Astrocyte (in vitro differentiated cells and primary cell): ENCODE measurements around the gene TTC34. TPM values are rescaled to one million over a fixed set of nuclear protein-coding genes. Genes with fewer than 3 reads are reported as not detected.

Experiments
- DNase-seq: peaks from one replicate; pipeline ENCODE4 v3.0.0-alpha.2; 2010; ENCODE audit warnings: low read depth
- FAIRE-seq: peaks from 2 replicates; lab custom pipeline; 2011; peaks lifted over from hg19 to GRCh38; lab: Jason Lieb, UNC
- H2AFZ ChIP-seq: 2 replicates; pipeline ENCODE4 v1.6.0; 2012; ENCODE audit warnings: low read depth, low read length, inconsistent platforms
- H3K27ac ChIP-seq: 2 replicates; pipeline ENCODE4 v1.5.1; 2011; ENCODE audit warnings: low read depth, low read length, inconsistent platforms
- H3K27me3 ChIP-seq: 2 replicates; pipeline ENCODE4 v1.6.0; 2011; ENCODE audit warnings: low read length, inconsistent platforms; ENCODE audit not compliant: insufficient read depth
- H3K36me3 ChIP-seq: 2 replicates; pipeline ENCODE4 v1.5.1; 2011; ENCODE audit warnings: low read length, inconsistent platforms; ENCODE audit not compliant: insufficient read depth
- H3K4me1 ChIP-seq: 2 replicates; pipeline ENCODE4 v1.5.1; 2011; ENCODE audit warnings: low read length, inconsistent platforms; ENCODE audit not compliant: insufficient read depth
- H3K4me2 ChIP-seq: 2 replicates; pipeline ENCODE4 v1.6.0; 2012; ENCODE audit warnings: low read length, inconsistent platforms
- H3K4me3 ChIP-seq: 2 replicates; pipeline ENCODE4 v1.5.1; 2011; ENCODE audit warnings: low read depth, mild to moderate bottlenecking, low read length, inconsistent platforms; ENCODE audit not compliant: insufficient read depth
- H3K79me2 ChIP-seq: 2 replicates; pipeline ENCODE4 v1.6.0; 2012; ENCODE audit warnings: mild to moderate bottlenecking, low read length, inconsistent platforms; ENCODE audit not compliant: insufficient read depth
- H3K9ac ChIP-seq: 2 replicates; pipeline ENCODE4 v1.6.0; 2012; ENCODE audit warnings: mild to moderate bottlenecking, low read length, inconsistent platforms
- H3K9me3 ChIP-seq: 2 replicates; pipeline ENCODE4 v1.5.1; 2012; ENCODE audit warnings: low read depth, mild to moderate bottlenecking, low read length, inconsistent platforms; ENCODE audit not compliant: insufficient read depth
- H4K20me1 ChIP-seq: 2 replicates; pipeline ENCODE4 v1.6.0; 2012; ENCODE audit warnings: low read length, inconsistent platforms; ENCODE audit not compliant: insufficient read depth
- H3K27ac Mint-ChIP-seq: one replicate; pipeline ENCODE4 v1.8.0; 2021; ENCODE audit warnings: mild to moderate bottlenecking, mixed read lengths; ENCODE audit not compliant: unreplicated experiment
- H3K27me3 Mint-ChIP-seq: one replicate; pipeline ENCODE4 v1.8.0; 2021; ENCODE audit warnings: low read depth, mixed read lengths; ENCODE audit not compliant: unreplicated experiment
- H3K36me3 Mint-ChIP-seq: one replicate; pipeline ENCODE4 v1.8.0; 2021; ENCODE audit warnings: low read depth, mixed read lengths; ENCODE audit not compliant: unreplicated experiment
- H3K4me1 Mint-ChIP-seq: one replicate; pipeline ENCODE4 v1.8.0; 2021; ENCODE audit warnings: low read depth, mixed read lengths; ENCODE audit not compliant: unreplicated experiment
- H3K4me3 Mint-ChIP-seq: one replicate; pipeline ENCODE4 v1.8.0; 2021; ENCODE audit warnings: mild to moderate bottlenecking, moderate library complexity, mixed read lengths; ENCODE audit not compliant: unreplicated experiment
- H3K9me3 Mint-ChIP-seq: one replicate; pipeline ENCODE4 v1.8.0; 2021; ENCODE audit warnings: mild to moderate bottlenecking, mixed read lengths; ENCODE audit not compliant: unreplicated experiment
- CTCF ChIP-seq: IDR thresholded peaks from 2 replicates; pipeline ENCODE4 v1.5.1; 2011; ENCODE audit warnings: low read depth, mild to moderate bottlenecking, inconsistent platforms, low read length, moderate library complexity; ENCODE audit not compliant: insufficient read depth
- EZH2 ChIP-seq: IDR thresholded peaks from 2 replicates; pipeline ENCODE4 v1.6.1; 2012; ENCODE audit warnings: mild to moderate bottlenecking, low read length, inconsistent platforms; ENCODE audit not compliant: insufficient read depth
- total RNA-seq: library from RNA; stranded (reverse); gene quantifications from 2 replicates; pipeline ENCODE4 v1.2.1, GENCODE V29; 2021

TTC34 gene
- total RNA-seq, 1 donor from 2014 or later = 0.39 TPM

GRCh38 chr1:2812136-2812535 is 10.6 kb upstream of the TTC34 start:
- DNase-seq (no peak), FAIRE-seq (no peak)
- H3K27me3 Mint-ChIP-seq = peaks cover 10% of the 10 kb centered on the region
- H3K27ac Mint-ChIP-seq = no peak overlapping the region
- Histone ChIP-seq H3K4me3 (no peak overlapping the region), H3K27ac (no peak overlapping the region), H3K36me3 (no peaks in the 10 kb centered on the region), H3K27me3 (no peaks in the 10 kb centered on the region), H3K4me2 (no peak overlapping the region), H4K20me1 (no peaks in the 10 kb centered on the region), H3K79me2 (no peaks in the 10 kb centered on the region), H2AFZ (no peak overlapping the region), H3K9me3 (peaks cover 8% of the 10 kb centered on the region), H3K4me1 (no peaks in the 10 kb centered on the region), H3K9ac (no peak overlapping the region)
- TF ChIP-seq CTCF = no peak
- no peak for TF ChIP-seq EZH2
- no peaks in the 10 kb centered on the region for H3K36me3 Mint-ChIP-seq
- no peaks in the 10 kb centered on the region for H3K4me1 Mint-ChIP-seq
- H3K4me3 Mint-ChIP-seq = no peak overlapping the region
- peaks cover 15% of the 10 kb centered on the region for H3K9me3 Mint-ChIP-seq

GRCh38 chr1:2811533-2811918 is 10.0 kb upstream of the TTC34 start:
- no peaks in the 10 kb centered on the region for H3K79me2 ChIP-seq
- H3K9me3 ChIP-seq = peaks cover 8% of the 10 kb centered on the region
- peaks cover 10% of the 10 kb centered on the region for H3K27me3 Mint-ChIP-seq
- no peak overlapping the region for H3K4me3 Mint-ChIP-seq
- TF ChIP-seq EZH2 = no peak
- H3K4me3 ChIP-seq = no peak overlapping the region
- no peak overlapping the region for H3K27ac ChIP-seq
- no peak overlapping the region for H3K27ac Mint-ChIP-seq
- H3K27me3 ChIP-seq = no peaks in the 10 kb centered on the region
- DNase-seq (no peak), FAIRE-seq (no peak)
- no peaks in the 10 kb centered on the region for H3K4me1 ChIP-seq
- no peaks in the 10 kb centered on the region for H3K36me3 Mint-ChIP-seq
- no peaks in the 10 kb centered on the region for H3K36me3 ChIP-seq
- no peak overlapping the region for H3K4me2 ChIP-seq
- no peak overlapping the region for H2AFZ ChIP-seq
- H4K20me1 ChIP-seq = no peaks in the 10 kb centered on the region
- no peaks in the 10 kb centered on the region for H3K4me1 Mint-ChIP-seq
- peaks cover 16% of the 10 kb centered on the region for H3K9me3 Mint-ChIP-seq
- no peak overlapping the region for H3K9ac ChIP-seq

- Mint-ChIP-seq H3K27ac (no peak overlapping the region), H3K9me3 (peaks cover 16% of the 10 kb centered on the region), H3K4me3 (no peak overlapping the region), H3K4me1 (no peaks in the 10 kb centered on the region), H3K36me3 (no peaks in the 10 kb centered on the region), H3K27me3 (peaks cover 10% of the 10 kb centered on the region)
- H3K9me3 ChIP-seq = peaks cover 8% of the 10 kb centered on the region
- no peak overlapping the region for H2AFZ ChIP-seq
- TF ChIP-seq EZH2 = no peak
- TF ChIP-seq CTCF = no peak
- no peak overlapping the region for H3K27ac ChIP-seq
- H3K4me1 ChIP-seq = no peaks in the 10 kb centered on the region
- H4K20me1 ChIP-seq = no peaks in the 10 kb centered on the region
- H3K27me3 ChIP-seq = no peaks in the 10 kb centered on the region
- H3K4me2 ChIP-seq = no peak overlapping the region
- FAIRE-seq (no peak), DNase-seq (no peak)
- no peak overlapping the region for H3K9ac ChIP-seq
- no peaks in the 10 kb centered on the region for H3K36me3 ChIP-seq
- H3K79me2 ChIP-seq = no peaks in the 10 kb centered on the region
- H3K4me3 ChIP-seq = no peak overlapping the region
These were observed 9.5 kb upstream of the TTC34 start for GRCh38 chr1:2810899-2811532.
